A673 (cell line): ENCODE measurements around the gene VENTX.

Source experiments
- EZH2 ChIP-seq: fragments of 200-600 bp; sonication (generic); IDR thresholded peaks from 2 replicates; pipeline ENCODE4 v1.6.1; 2017; ENCODE audit warnings: borderline replicate concordance, low read depth, mild to moderate bottlenecking, mixed read lengths, antibody characterized with exemption, low read length; ENCODE audit not compliant: poor library complexity, severe bottlenecking
- TF ChIP-seq, protein P1 (sequence below): fragments of 300-800, 200-600 bp; sonication (generic); conservative IDR thresholded peaks from 2 replicates; pipeline ENCODE4 v1.5.1; 2017; ENCODE audit warnings: low read depth, mild to moderate bottlenecking, antibody characterized with exemption, low read length, moderate library complexity, mixed read lengths

DNA sequence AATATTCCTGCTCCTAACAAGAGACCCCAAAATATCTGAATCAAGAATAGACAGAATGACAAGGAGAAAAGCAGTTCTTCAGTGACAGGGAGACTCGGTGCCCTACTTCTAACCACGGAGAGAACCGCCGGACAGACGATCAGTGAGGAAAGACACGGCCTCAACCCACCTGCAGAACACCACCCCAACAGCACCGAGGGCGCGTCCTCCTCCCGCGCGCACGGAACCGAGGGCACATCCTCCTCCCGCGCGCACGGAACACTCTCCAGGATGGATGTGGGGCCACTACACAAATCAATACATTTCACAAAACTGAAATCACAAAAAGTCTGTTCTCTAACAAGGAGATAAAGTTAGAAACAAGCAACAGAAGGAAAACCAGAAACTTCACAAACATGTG lies 48.7 kb downstream of the VENTX start:
- TF ChIP-seq, protein P1, sequence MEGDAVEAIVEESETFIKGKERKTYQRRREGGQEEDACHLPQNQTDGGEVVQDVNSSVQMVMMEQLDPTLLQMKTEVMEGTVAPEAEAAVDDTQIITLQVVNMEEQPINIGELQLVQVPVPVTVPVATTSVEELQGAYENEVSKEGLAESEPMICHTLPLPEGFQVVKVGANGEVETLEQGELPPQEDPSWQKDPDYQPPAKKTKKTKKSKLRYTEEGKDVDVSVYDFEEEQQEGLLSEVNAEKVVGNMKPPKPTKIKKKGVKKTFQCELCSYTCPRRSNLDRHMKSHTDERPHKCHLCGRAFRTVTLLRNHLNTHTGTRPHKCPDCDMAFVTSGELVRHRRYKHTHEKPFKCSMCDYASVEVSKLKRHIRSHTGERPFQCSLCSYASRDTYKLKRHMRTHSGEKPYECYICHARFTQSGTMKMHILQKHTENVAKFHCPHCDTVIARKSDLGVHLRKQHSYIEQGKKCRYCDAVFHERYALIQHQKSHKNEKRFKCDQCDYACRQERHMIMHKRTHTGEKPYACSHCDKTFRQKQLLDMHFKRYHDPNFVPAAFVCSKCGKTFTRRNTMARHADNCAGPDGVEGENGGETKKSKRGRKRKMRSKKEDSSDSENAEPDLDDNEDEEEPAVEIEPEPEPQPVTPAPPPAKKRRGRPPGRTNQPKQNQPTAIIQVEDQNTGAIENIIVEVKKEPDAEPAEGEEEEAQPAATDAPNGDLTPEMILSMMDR: no peak
- TF ChIP-seq EZH2: no peak
